Measurements from ENCODE around the gene NR6A1.

DNA sequence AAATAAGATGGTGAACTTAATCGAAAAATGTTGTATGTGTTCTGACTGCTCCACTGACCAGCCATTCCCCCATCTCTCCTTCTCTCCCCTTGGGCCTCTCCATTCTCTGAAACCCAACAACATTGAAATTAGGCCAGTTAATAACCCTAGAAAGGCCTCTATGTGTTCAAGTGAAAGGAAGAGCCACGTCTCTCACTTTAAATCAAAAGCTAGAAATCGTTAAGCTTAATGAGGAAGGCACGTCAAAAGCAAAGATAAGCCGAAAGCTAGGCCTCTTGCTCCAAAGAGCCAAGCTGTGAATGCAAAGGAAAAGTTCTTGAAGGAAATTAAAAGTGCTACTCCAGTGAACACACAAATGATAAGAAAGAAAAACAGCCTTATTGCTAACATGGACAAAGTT is 186.5 kb downstream of the NR6A1 start:
- TF ChIP-seq, protein P1, sequence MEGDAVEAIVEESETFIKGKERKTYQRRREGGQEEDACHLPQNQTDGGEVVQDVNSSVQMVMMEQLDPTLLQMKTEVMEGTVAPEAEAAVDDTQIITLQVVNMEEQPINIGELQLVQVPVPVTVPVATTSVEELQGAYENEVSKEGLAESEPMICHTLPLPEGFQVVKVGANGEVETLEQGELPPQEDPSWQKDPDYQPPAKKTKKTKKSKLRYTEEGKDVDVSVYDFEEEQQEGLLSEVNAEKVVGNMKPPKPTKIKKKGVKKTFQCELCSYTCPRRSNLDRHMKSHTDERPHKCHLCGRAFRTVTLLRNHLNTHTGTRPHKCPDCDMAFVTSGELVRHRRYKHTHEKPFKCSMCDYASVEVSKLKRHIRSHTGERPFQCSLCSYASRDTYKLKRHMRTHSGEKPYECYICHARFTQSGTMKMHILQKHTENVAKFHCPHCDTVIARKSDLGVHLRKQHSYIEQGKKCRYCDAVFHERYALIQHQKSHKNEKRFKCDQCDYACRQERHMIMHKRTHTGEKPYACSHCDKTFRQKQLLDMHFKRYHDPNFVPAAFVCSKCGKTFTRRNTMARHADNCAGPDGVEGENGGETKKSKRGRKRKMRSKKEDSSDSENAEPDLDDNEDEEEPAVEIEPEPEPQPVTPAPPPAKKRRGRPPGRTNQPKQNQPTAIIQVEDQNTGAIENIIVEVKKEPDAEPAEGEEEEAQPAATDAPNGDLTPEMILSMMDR (IDR thresholded peaks at IDR 0.05; ENCODE audit: insufficient read depth, low read length, poor library complexity, severe bottlenecking): no peak
- no peak for TF ChIP-seq EZH2phosphoT487 (conservative IDR thresholded peaks at IDR 0.05; ENCODE audit: low read length)
